T-helper 17 cell (primary cell): ENCODE measurements around the gene RPS6KA2. TPM values are rescaled to one million over a fixed set of nuclear protein-coding genes. Genes with fewer than 3 reads are reported as not detected.

Source experiments
- ATAC-seq: fragments of 150-1000 bp; cut with Tn5 transposase; 2 replicates; pipeline ENCODE4 v1.10.0; 2021; ENCODE audit warnings: mild to moderate bottlenecking, moderate library complexity
- DNase-seq, 3 donors: peaks; one replicate each; pipeline versions ENCODE4 v3.0.0 to v3.0.0-alpha.2; 2020 to 2021
- H3K9me3 ChIP-seq: one replicate; pipeline ENCODE4 v1.7.0; 2013; ENCODE audit warnings: low read length, mild to moderate bottlenecking; ENCODE audit not compliant: control insufficient read depth, poor library complexity, severe bottlenecking
- H3K27ac Mint-ChIP-seq: one replicate; pipeline ENCODE4 v1.8.0; 2022; ENCODE audit warnings: mild to moderate bottlenecking, moderate library complexity, mixed read lengths
- H3K27me3 Mint-ChIP-seq: one replicate; pipeline ENCODE4 v1.8.0; 2022; ENCODE audit warnings: mixed read lengths
- H3K36me3 Mint-ChIP-seq: one replicate; pipeline ENCODE4 v1.8.0; 2022; ENCODE audit warnings: low read depth, mixed read lengths
- H3K4me1 Mint-ChIP-seq: one replicate; pipeline ENCODE4 v1.8.0; 2022; ENCODE audit warnings: mild to moderate bottlenecking, mixed read lengths
- H3K4me3 Mint-ChIP-seq: one replicate; pipeline ENCODE4 v1.8.0; 2022; ENCODE audit warnings: mild to moderate bottlenecking, moderate library complexity, mixed read lengths
- total RNA-seq, 4 donors: library from RNA in 2 of 4; stranded (reverse) in 2 of 4; gene quantifications; one replicate each; pipeline ENCODE4 v1.2.3 and lab custom pipeline; 2022 to 2026

RPS6KA2 gene
- total RNA-seq, 2 donors from 2014 or later: 3.3 to 5.9 TPM

- DNase-seq: no peak
- H3K4me1 Mint-ChIP-seq: peaks cover 16% of the 10 kb centered on the region
- H3K36me3 Mint-ChIP-seq: no peaks in the 10 kb centered on the region
- H3K27ac Mint-ChIP-seq: peak overlapping the region; percentile 81
- H3K9me3 ChIP-seq: no peaks in the 10 kb centered on the region
- H3K27me3 Mint-ChIP-seq: peaks cover 13% of the 10 kb centered on the region
- no peak overlapping the region for H3K4me3 Mint-ChIP-seq
- no peak for ATAC-seq
These were observed 188.7 kb downstream of the RPS6KA2 start for GRCh38 chr6:166438211-166438861.

GRCh38 chr6:166437661-166438060 is 189.4 kb downstream of the RPS6KA2 start:
- H3K27me3 Mint-ChIP-seq: peaks cover 13% of the 10 kb centered on the region
- no peak overlapping the region for H3K4me3 Mint-ChIP-seq
- no peaks in the 10 kb centered on the region for H3K9me3 ChIP-seq
- no peak for ATAC-seq
- peak overlapping the region; percentile 81 for H3K27ac Mint-ChIP-seq
- H3K36me3 Mint-ChIP-seq: no peaks in the 10 kb centered on the region
- peaks cover 16% of the 10 kb centered on the region for H3K4me1 Mint-ChIP-seq
- no peak for DNase-seq

GRCh38 chr6:166436195-166437139 is 190.6 kb downstream of the RPS6KA2 start:
- H3K27me3 Mint-ChIP-seq: peaks cover 13% of the 10 kb centered on the region
- no peak overlapping the region for H3K4me3 Mint-ChIP-seq
- no peaks in the 10 kb centered on the region for H3K9me3 ChIP-seq
- DNase-seq (no peak), ATAC-seq (no peak)
- peak overlapping the region; percentile 45 for H3K27ac Mint-ChIP-seq
- H3K36me3 Mint-ChIP-seq: no peaks in the 10 kb centered on the region
- peaks cover 16% of the 10 kb centered on the region for H3K4me1 Mint-ChIP-seq

GRCh38 chr6:166435574-166435973 is 191.5 kb downstream of the RPS6KA2 start:
- peaks cover 16% of the 10 kb centered on the region for H3K4me1 Mint-ChIP-seq
- DNase-seq (no peak), ATAC-seq (peak; percentile 68)
- H3K36me3 Mint-ChIP-seq: no peaks in the 10 kb centered on the region
- peak overlapping the region; percentile 45 for H3K27ac Mint-ChIP-seq
- H3K9me3 ChIP-seq: no peaks in the 10 kb centered on the region
- peaks cover 6% of the 10 kb centered on the region for H3K27me3 Mint-ChIP-seq
- H3K4me3 Mint-ChIP-seq: peak overlapping the region; percentile 31

GRCh38 chr6:166434336-166434735 is 192.7 kb downstream of the RPS6KA2 start:
- ATAC-seq: no peak
- no peaks in the 10 kb centered on the region for H3K9me3 ChIP-seq
- no peak overlapping the region for H3K4me3 Mint-ChIP-seq
- H3K36me3 Mint-ChIP-seq: no peaks in the 10 kb centered on the region
- no peak for DNase-seq
- H3K4me1 Mint-ChIP-seq: peaks cover 10% of the 10 kb centered on the region
- H3K27ac Mint-ChIP-seq: no peak overlapping the region
- H3K27me3 Mint-ChIP-seq: no peaks in the 10 kb centered on the region

- Mint-ChIP-seq H3K4me1 (peaks cover 8% of the 10 kb centered on the region), H3K27ac (no peak overlapping the region), H3K27me3 (no peaks in the 10 kb centered on the region), H3K4me3 (no peak overlapping the region), H3K36me3 (no peaks in the 10 kb centered on the region)
- DNase-seq: no peak
- ATAC-seq: no peak
- H3K9me3 ChIP-seq: no peaks in the 10 kb centered on the region
These were observed 194.0 kb downstream of the RPS6KA2 start for GRCh38 chr6:166433096-166433495.

GRCh38 chr6:166430269-166430668 is 196.8 kb downstream of the RPS6KA2 start:
- DNase-seq: no peak
- Mint-ChIP-seq H3K36me3 (no peaks in the 10 kb centered on the region), H3K27me3 (no peaks in the 10 kb centered on the region), H3K4me3 (no peak overlapping the region), H3K4me1 (no peaks in the 10 kb centered on the region), H3K27ac (peak overlapping the region; percentile 51)
- no peak for ATAC-seq
- H3K9me3 ChIP-seq: no peaks in the 10 kb centered on the region

GRCh38 chr6:166424431-166424830 is 202.6 kb downstream of the RPS6KA2 start:
- no peaks in the 10 kb centered on the region for H3K9me3 ChIP-seq
- Mint-ChIP-seq H3K36me3 (no peaks in the 10 kb centered on the region), H3K27me3 (no peaks in the 10 kb centered on the region), H3K4me1 (peaks cover 18% of the 10 kb centered on the region), H3K27ac (no peak overlapping the region), H3K4me3 (no peak overlapping the region)
- DNase-seq: no peak
- ATAC-seq: no peak

GRCh38 chr6:166423781-166424180 is 203.3 kb downstream of the RPS6KA2 start:
- Mint-ChIP-seq H3K36me3 (no peaks in the 10 kb centered on the region), H3K4me3 (no peak overlapping the region), H3K27me3 (no peaks in the 10 kb centered on the region), H3K4me1 (peaks cover 24% of the 10 kb centered on the region), H3K27ac (no peak overlapping the region)
- ATAC-seq (no peak), DNase-seq (no peak)
- no peaks in the 10 kb centered on the region for H3K9me3 ChIP-seq

- H3K27ac Mint-ChIP-seq: no peak overlapping the region
- H3K4me1 Mint-ChIP-seq: peaks cover 28% of the 10 kb centered on the region
- no peak overlapping the region for H3K4me3 Mint-ChIP-seq
- H3K27me3 Mint-ChIP-seq: no peaks in the 10 kb centered on the region
- no peaks in the 10 kb centered on the region for H3K9me3 ChIP-seq
- H3K36me3 Mint-ChIP-seq: no peaks in the 10 kb centered on the region
- no peak for ATAC-seq
- no peak for DNase-seq
These were observed 203.9 kb downstream of the RPS6KA2 start for GRCh38 chr6:166423051-166423745.

GRCh38 chr6:166422201-166422940 is 204.7 kb downstream of the RPS6KA2 start:
- no peaks in the 10 kb centered on the region for H3K9me3 ChIP-seq
- Mint-ChIP-seq H3K36me3 (no peaks in the 10 kb centered on the region), H3K4me1 (peaks cover 30% of the 10 kb centered on the region), H3K27ac (peak overlapping the region; percentile 79), H3K4me3 (peak overlapping the region; percentile 25), H3K27me3 (no peaks in the 10 kb centered on the region)
- DNase-seq: no peak
- ATAC-seq: no peak

- Mint-ChIP-seq H3K4me3 (peak overlapping the region; percentile 28), H3K4me1 (peaks cover 47% of the 10 kb centered on the region), H3K27me3 (no peaks in the 10 kb centered on the region), H3K27ac (peak overlapping the region; percentile 89), H3K36me3 (peaks cover 8% of the 10 kb centered on the region)
- H3K9me3 ChIP-seq: no peaks in the 10 kb centered on the region
- ATAC-seq (no peak), DNase-seq (no peak)
These were observed 206.7 kb downstream of the RPS6KA2 start for GRCh38 chr6:166420351-166420750.
